Chondrocyte (in vitro differentiated cells): ENCODE measurements around the gene UBXN10. TPM values are rescaled to one million over a fixed set of nuclear protein-coding genes. Genes with fewer than 3 reads are reported as not detected.

Experiments
- DNase-seq: peaks from one replicate; pipeline ENCODE4 v3.0.0; 2021; ENCODE audit warnings: mixed read lengths, low spot score
- H3K27ac Mint-ChIP-seq: one replicate; pipeline ENCODE4 v1.8.0; 2021; ENCODE audit warnings: mild to moderate bottlenecking, moderate library complexity, mixed read lengths; ENCODE audit not compliant: unreplicated experiment
- H3K27me3 Mint-ChIP-seq: 2 replicates; pipeline ENCODE4 v1.8.0; 2021; ENCODE audit warnings: low read depth, mixed read lengths
- H3K36me3 Mint-ChIP-seq: 2 replicates; pipeline ENCODE4 v1.8.0; 2021; ENCODE audit warnings: low read depth, mixed read lengths
- H3K4me1 Mint-ChIP-seq: 2 replicates; pipeline ENCODE4 v1.8.0; 2021; ENCODE audit warnings: low read depth, mild to moderate bottlenecking, mixed read lengths
- H3K4me3 Mint-ChIP-seq: one replicate; pipeline ENCODE4 v1.8.0; 2021; ENCODE audit warnings: mild to moderate bottlenecking, moderate library complexity, mixed read lengths; ENCODE audit not compliant: unreplicated experiment
- H3K9me3 Mint-ChIP-seq: 2 replicates; pipeline ENCODE4 v1.8.0; 2021; ENCODE audit warnings: low read depth, mixed read lengths
- CTCF ChIP-seq: fragments of 200-600 bp; sonication (generic); IDR thresholded peaks from 2 replicates; pipeline ENCODE4 v1.5.0; 2021; ENCODE audit warnings: antibody characterized with exemption, mild to moderate bottlenecking, moderate library complexity
- total RNA-seq: library from RNA; stranded (reverse); gene quantifications from 3 replicates; pipeline ENCODE4 v1.2.1, GENCODE V29; 2021

UBXN10 gene
- total RNA-seq, 1 donor from 2014 or later: not detected

DNA sequence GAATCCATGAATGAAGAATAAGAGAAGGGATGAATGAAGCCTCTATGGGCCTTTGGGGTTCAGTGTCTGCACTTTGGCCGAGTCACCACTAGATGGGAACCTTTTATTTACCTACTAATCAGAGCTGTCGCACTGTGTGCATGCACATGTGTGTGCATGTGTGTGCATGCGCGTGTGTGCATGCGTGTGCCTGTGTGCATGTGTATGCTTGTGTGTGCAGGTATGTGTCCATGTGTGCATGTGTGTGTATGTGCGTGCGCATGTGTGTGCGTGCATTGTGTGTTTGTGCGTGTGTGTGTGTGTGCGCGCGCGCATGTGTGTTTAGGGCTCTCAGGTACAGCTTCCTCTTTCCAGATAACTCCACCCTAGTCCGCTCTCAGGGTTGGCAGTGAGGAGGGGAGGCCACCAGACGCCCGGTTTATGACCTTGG is 20.4 kb upstream of the UBXN10 start:
- no peak overlapping the region for H3K27ac Mint-ChIP-seq
- no peak for DNase-seq
- H3K36me3 Mint-ChIP-seq: peaks cover 5% of the 10 kb centered on the region
- no peak overlapping the region for H3K4me3 Mint-ChIP-seq
- peaks cover 20% of the 10 kb centered on the region for H3K27me3 Mint-ChIP-seq
- no peaks in the 10 kb centered on the region for H3K4me1 Mint-ChIP-seq
- H3K9me3 Mint-ChIP-seq: peaks cover 25% of the 10 kb centered on the region
- peak; percentile 41 for TF ChIP-seq CTCF

DNA sequence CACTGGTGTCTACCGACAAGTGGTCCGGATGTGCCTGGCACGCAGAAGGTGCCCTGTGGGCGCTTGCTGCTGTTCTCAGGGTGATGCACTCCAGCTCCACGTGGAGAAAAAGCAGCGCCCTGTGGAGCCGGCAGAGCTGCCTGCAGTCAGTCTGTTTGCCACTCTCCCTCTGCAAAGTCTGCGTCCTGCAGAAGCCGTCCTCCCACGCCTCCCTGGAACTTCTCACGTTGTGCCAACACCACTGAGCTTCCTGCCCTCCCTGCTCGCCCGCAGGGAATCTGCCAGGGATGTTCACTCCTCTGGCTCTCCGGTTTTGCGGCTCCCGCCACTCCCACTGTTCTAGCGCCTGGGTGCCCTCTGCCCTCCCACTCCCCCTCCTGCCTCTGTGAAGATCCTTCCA is 19.8 kb upstream of the UBXN10 start:
- Mint-ChIP-seq H3K27ac (no peak overlapping the region), H3K27me3 (peaks cover 20% of the 10 kb centered on the region), H3K4me1 (no peaks in the 10 kb centered on the region), H3K4me3 (no peak overlapping the region), H3K36me3 (peaks cover 3% of the 10 kb centered on the region), H3K9me3 (peaks cover 21% of the 10 kb centered on the region)
- no peak for DNase-seq
- TF ChIP-seq CTCF: no peak

DNA sequence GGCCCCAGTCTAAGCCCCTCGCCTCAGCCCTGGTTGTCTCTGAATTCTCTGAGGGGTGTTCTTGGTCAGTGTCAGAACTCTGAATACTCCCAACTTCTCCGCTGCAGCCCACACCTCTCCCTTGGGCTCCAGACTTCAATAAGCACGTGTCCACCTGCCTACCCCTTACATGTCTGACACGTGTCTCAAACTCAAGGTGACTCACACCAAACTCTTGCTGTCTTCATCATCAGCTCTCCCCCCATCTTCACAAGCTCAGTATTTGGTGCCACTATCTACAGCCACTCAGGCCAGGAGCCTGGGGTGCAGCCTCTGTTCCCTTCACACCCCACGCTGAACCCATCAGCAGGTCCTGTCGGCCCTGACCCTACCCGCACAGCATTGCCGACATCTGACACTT is 18.8 kb upstream of the UBXN10 start:
- H3K4me3 Mint-ChIP-seq: no peak overlapping the region
- DNase-seq: no peak
- no peaks in the 10 kb centered on the region for H3K4me1 Mint-ChIP-seq
- H3K27me3 Mint-ChIP-seq: peaks cover 20% of the 10 kb centered on the region
- no peak overlapping the region for H3K27ac Mint-ChIP-seq
- peaks cover 13% of the 10 kb centered on the region for H3K9me3 Mint-ChIP-seq
- H3K36me3 Mint-ChIP-seq: peaks cover 2% of the 10 kb centered on the region
- TF ChIP-seq CTCF: no peak

DNA sequence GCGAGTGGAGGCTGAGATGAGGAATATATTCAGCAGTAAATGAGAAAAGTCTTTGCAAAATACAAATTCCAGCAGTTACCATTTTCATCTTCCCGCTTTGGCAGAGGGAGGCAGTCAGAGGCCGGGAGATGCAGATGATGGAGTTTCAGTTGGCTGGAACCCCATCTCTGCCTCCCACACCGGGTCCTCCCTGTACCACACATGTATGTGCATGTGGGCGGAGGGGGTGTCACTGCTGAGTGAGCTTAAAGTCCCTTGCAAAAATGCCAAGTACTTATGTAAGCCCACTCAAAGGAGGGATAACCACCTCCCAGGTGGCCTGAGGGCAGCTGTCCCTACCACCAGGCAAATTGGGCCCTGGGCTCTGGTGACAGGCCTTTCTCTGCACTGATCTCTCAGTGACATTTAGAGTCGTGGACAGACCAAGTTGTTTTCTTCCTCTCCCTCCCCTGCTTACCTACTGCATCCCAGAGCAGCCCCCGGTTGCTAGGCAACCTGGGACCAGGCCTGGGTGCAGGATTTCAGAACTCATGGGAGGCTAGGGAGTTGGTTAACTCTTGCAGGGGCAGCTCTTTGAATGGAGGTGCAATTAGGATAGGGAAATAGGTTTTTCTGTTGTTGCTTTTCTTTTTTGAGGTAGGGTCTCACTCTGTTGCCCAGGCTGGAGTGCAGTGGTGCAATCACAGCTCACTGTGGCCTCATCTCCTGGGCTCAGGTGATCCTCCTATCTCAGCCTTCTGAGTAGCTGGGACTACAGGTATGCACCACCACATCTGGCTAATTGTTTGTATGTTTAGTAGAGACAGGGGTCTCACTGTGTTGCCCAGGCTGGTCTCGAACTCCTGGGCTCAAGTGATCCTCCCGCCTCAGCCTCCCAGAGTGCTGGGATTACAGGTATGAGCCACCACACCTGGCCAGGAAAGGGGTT is 17.1 kb upstream of the UBXN10 start:
- Mint-ChIP-seq H3K9me3 (no peaks in the 10 kb centered on the region), H3K27me3 (peaks cover 24% of the 10 kb centered on the region), H3K27ac (no peak overlapping the region)

DNA sequence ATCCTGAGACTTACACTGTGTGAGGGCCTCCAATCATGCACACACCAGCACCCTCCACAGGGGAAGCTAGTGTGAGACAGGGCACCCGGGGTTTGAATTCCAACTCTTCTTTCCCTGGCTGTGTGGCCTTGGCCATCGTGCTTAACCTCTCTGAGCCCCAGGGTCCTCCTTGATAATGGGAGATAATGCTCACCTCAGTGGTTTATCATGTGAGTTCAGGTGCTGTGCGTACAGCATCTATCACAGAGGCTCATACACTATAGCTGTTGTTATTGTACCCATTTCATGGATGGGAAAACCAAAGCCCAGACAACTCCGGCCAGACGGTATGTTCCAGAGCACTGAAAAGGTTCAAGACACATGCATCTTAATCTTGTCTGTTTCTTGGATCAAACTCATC is 16.0 kb upstream of the UBXN10 start:
- DNase-seq: peak; percentile 26
- no peak overlapping the region for H3K4me3 Mint-ChIP-seq
- no peak for TF ChIP-seq CTCF
- H3K4me1 Mint-ChIP-seq: no peaks in the 10 kb centered on the region
- H3K27me3 Mint-ChIP-seq: peaks cover 25% of the 10 kb centered on the region
- no peak overlapping the region for H3K27ac Mint-ChIP-seq
- H3K9me3 Mint-ChIP-seq: no peaks in the 10 kb centered on the region
- H3K36me3 Mint-ChIP-seq: no peaks in the 10 kb centered on the region

More for the DNA sequence above, 17.1 kb upstream of the UBXN10 start:
- H3K4me3 Mint-ChIP-seq: no peak overlapping the region
- TF ChIP-seq CTCF: no peak
- DNase-seq: no peak
- H3K36me3 Mint-ChIP-seq: peaks cover 2% of the 10 kb centered on the region
- no peaks in the 10 kb centered on the region for H3K4me1 Mint-ChIP-seq
